HCT116 (cell line): ENCODE results near the gene PTOV1. TPM values are rescaled to one million over a fixed set of nuclear protein-coding genes. Genes with fewer than 3 reads are reported as not detected.
A peak's percentile ranks its signal among the peaks of the same experiment; 100 is the strongest.

Source experiments
- ATAC-seq: fragments of 200-7000 bp; cut with Tn5 transposase; 2 replicates; pipeline ENCODE4 v1.9.1; 2020; ENCODE audit warnings: mild to moderate bottlenecking, moderate library complexity
- BruUV-seq: library from RNA; stranded (reverse); fragments of 400-500 nt; replicated peaks from 2 replicates; lab custom pipeline; 2021; lab: Mats Ljungman, UMichigan
- CTCF ChIA-PET: fragments of 300-600 bp; sonication (Branson Sonifier 250); formaldehyde crosslinking; loops from one replicate; lab custom pipeline; 2021; ENCODE audit warnings: antibody characterized with exemption; lab: Charles Lee
- POLR2A ChIA-PET: fragments of 300-600, 350-600 bp; sonication (Branson Sonifier 250); formaldehyde crosslinking; loops from one replicate; lab custom pipeline; 2021; ENCODE audit warnings: antibody characterized with exemption; lab: Charles Lee
- RAD21 ChIA-PET, 2 experiments: fragments of 300-600 bp; sonication (Branson Sonifier 250); formaldehyde crosslinking; loops; one replicate each; lab custom pipeline; 2023; ENCODE audit warnings: low total read pairs in 2 of 2; ENCODE audit not compliant: uncharacterized antibody in 2 of 2, unreplicated experiment in 2 of 2, low non-redundant PET in 1 of 2; lab: Charles Lee
- DNase-seq: peaks from one replicate; pipeline ENCODE4 v3.0.0-alpha.2; 2010; ENCODE audit warnings: low read depth, low spot score
- H2AFZ ChIP-seq: fragments of 200-600 bp; shearing (Covaris generic), sonication (generic); 2 replicates; pipeline ENCODE4 v1.6.1; 2017; ENCODE audit warnings: low read depth, mixed run types, mixed read lengths, antibody characterized with exemption, low read length; ENCODE audit not compliant: poor library complexity, severe bottlenecking
- H3K27ac ChIP-seq: 2 replicates; pipeline ENCODE4 v1.5.1; 2012; ENCODE audit warnings: low read depth, low read length
- H3K27me3 ChIP-seq: fragments of 200-600 bp; sonication (generic); 2 replicates; pipeline ENCODE4 v1.6.1; 2016; ENCODE audit warnings: mixed run types, low read length, mixed read lengths; ENCODE audit not compliant: insufficient read depth
- H3K36me3 ChIP-seq, 2 experiments: fragments of 200-500 bp in 1 of 2; fragments of 200-600 bp in 1 of 2; sonication (Bioruptor generic) in 1 of 2; sonication (generic) in 1 of 2; 2 replicates each; pipeline versions ENCODE4 v1.5.1 to v1.6.1; 2014 to 2016; ENCODE audit warnings: low read length in 2 of 2, inconsistent platforms in 1 of 2, mixed read lengths in 1 of 2, mixed run types in 1 of 2; ENCODE audit not compliant: insufficient read depth in 2 of 2, control insufficient read depth in 1 of 2
- H3K4me1 ChIP-seq, 2 experiments: fragments of 200-600 bp in 1 of 2; sonication (generic) in 1 of 2; 2 replicates each; pipeline versions ENCODE4 v1.5.1 to v1.6.1; 2012 to 2017; ENCODE audit warnings: low read length in 2 of 2, inconsistent platforms in 1 of 2, mild to moderate bottlenecking in 1 of 2, mixed read lengths in 1 of 2, mixed run types in 1 of 2, moderate library complexity in 1 of 2; ENCODE audit not compliant: insufficient read depth in 2 of 2, control insufficient read depth in 1 of 2
- H3K4me2 ChIP-seq: fragments of 200-600 bp; sonication (generic); 2 replicates; pipeline ENCODE4 v1.6.1; 2017; ENCODE audit warnings: mixed run types, low read length, mixed read lengths
- H3K4me3 ChIP-seq, 2 experiments: fragments of 200-600 bp in 1 of 2; sonication (generic) in 1 of 2; replicated peaks in 1 of 2; 2 replicates each; pipeline ENCODE4 v1.5.1; 2011 to 2016; ENCODE audit warnings: low read length in 2 of 2, control low read depth in 1 of 2, low read depth in 1 of 2, mild to moderate bottlenecking in 1 of 2, mixed read lengths in 1 of 2, mixed run types in 1 of 2
- H3K79me2 ChIP-seq: fragments of 200-600 bp; sonication (generic); 2 replicates; pipeline ENCODE4 v1.6.1; 2017; ENCODE audit warnings: mild to moderate bottlenecking, mixed run types, low read length, moderate library complexity, mixed read lengths; ENCODE audit not compliant: insufficient read depth
- H3K9ac ChIP-seq: fragments of 200-600 bp; sonication (generic); 2 replicates; pipeline ENCODE4 v1.6.1; 2016; ENCODE audit warnings: low read length, mixed read lengths
- H3K9me2 ChIP-seq: fragments of 200-600 bp; sonication (generic), shearing (Covaris generic); 2 replicates; pipeline ENCODE4 v1.6.1; 2017; ENCODE audit warnings: mixed run types, mild to moderate bottlenecking, moderate library complexity; ENCODE audit not compliant: insufficient read depth
- H3K9me3 ChIP-seq, 2 experiments: fragments of 200-500 bp in 1 of 2; fragments of 200-600 bp in 1 of 2; sonication (Bioruptor generic) in 1 of 2; sonication (generic) in 1 of 2; 2 replicates each; pipeline ENCODE4 v1.6.1; 2014 to 2017; ENCODE audit warnings: low read length in 2 of 2, mixed read lengths in 2 of 2, inconsistent platforms in 1 of 2, low read depth in 1 of 2, mild to moderate bottlenecking in 1 of 2, mixed run types in 1 of 2, moderate library complexity in 1 of 2; ENCODE audit not compliant: control insufficient read depth in 1 of 2, insufficient read depth in 1 of 2
- H4K20me1 ChIP-seq: fragments of 200-600 bp; sonication (generic), shearing (Covaris generic); 2 replicates; pipeline ENCODE4 v1.6.1; 2017; ENCODE audit warnings: mixed run types, mild to moderate bottlenecking, moderate library complexity; ENCODE audit not compliant: insufficient read depth
- CEBPB ChIP-seq: IDR thresholded peaks from 2 replicates; pipeline ENCODE4 v1.6.1; 2012; ENCODE audit warnings: low read depth
- ELF1 ChIP-seq: IDR thresholded peaks from 2 replicates; pipeline ENCODE4 v1.6.1; 2012; ENCODE audit warnings: low read depth, borderline replicate concordance
- EZH2 ChIP-seq: fragments of 200-600 bp; sonication (generic); IDR thresholded peaks from 2 replicates; pipeline ENCODE4 v1.6.1; 2017; ENCODE audit warnings: antibody characterized with exemption, mixed run types
- FOSL1 ChIP-seq: IDR thresholded peaks from 2 replicates; pipeline ENCODE4 v1.6.1; 2012; ENCODE audit warnings: low read depth
- MAX ChIP-seq: IDR thresholded peaks from 2 replicates; pipeline ENCODE4 v1.6.1; 2012
- SRF ChIP-seq: IDR thresholded peaks from 2 replicates; pipeline ENCODE4 v1.6.1; 2012; ENCODE audit warnings: low read depth
- TCF7L2 ChIP-seq: IDR thresholded peaks from 2 replicates; pipeline ENCODE4 v1.7.0; 2011; ENCODE audit warnings: borderline replicate concordance, inconsistent platforms; ENCODE audit not compliant: insufficient read depth, insufficient read length; ENCODE audit errors: extremely low read depth
- ZBTB33 ChIP-seq: IDR thresholded peaks from 2 replicates; pipeline ENCODE4 v1.6.1; 2011; ENCODE audit warnings: mild to moderate bottlenecking, low read length, moderate library complexity; ENCODE audit not compliant: insufficient replicate concordance; ENCODE audit errors: extremely low read depth
- ZNF274 ChIP-seq: fragments of 200-500 bp; sonication (Bioruptor generic); IDR thresholded peaks from 2 replicates; pipeline ENCODE4 v1.6.1; 2014; ENCODE audit warnings: mild to moderate bottlenecking, low read depth, low read length, inconsistent platforms
- intact Hi-C: fragments of 100-400 bp; cut with micrococcal nuclease; formaldehyde crosslinking; loops from 2 replicates; pipeline ENCODE4 v1.10.0; 2022
- total RNA-seq: library from RNA; stranded (reverse); gene quantifications from one replicate; pipeline ENCODE4 v1.2.1, GENCODE V29; 2021; ENCODE audit not compliant: unreplicated experiment

The PTOV1 gene
- total RNA-seq, 1 experiment from 2014 or later: 236 TPM

GRCh38 chr19:49809941-49810389 lies 41.0 kb upstream of the PTOV1 start:
- Histone ChIP-seq H3K36me3 (no peaks in the 10 kb centered on the region), H3K4me2 (peak overlapping the region; percentile 78), H2AFZ (no peak overlapping the region), H3K27ac (peak overlapping the region; percentile 63), H3K9ac (peak overlapping the region; percentile 66; the same call in 1 of the 2 replicates), H4K20me1 (no peaks in the 10 kb centered on the region), H3K4me3 (peak overlapping the region; percentile 49 to 60), H3K9me3 (no peaks in the 10 kb centered on the region), H3K9me2 (no peaks in the 10 kb centered on the region), H3K27me3 (no peaks in the 10 kb centered on the region), H3K79me2 (no peaks in the 10 kb centered on the region), H3K4me1 (peaks cover 6 to 44% of the 10 kb centered on the region in 2 experiments; a peak in 3 of 4 replicates)
- no peak for TF ChIP-seq CEBPB
- peak; percentile 13; the same call in 1 of the 2 replicates for TF ChIP-seq MAX
- ChIA-PET CTCF (interaction anchor here (1.2 kb wide), 1 partner anchor 92 kb away, joined by 3 read pairs; no protein-coding TSS in a partner anchor), RAD21 (no interaction called here), POLR2A (no interaction called here)
- intact Hi-C loops: loop anchor here (5.0 kb wide), 1 partner anchor 43 kb away; the partner anchor contains the start of gene AP2A1
- ATAC-seq: no peak
- no TSS peak for BruUV-seq
- no peak for DNase-seq

DNA sequence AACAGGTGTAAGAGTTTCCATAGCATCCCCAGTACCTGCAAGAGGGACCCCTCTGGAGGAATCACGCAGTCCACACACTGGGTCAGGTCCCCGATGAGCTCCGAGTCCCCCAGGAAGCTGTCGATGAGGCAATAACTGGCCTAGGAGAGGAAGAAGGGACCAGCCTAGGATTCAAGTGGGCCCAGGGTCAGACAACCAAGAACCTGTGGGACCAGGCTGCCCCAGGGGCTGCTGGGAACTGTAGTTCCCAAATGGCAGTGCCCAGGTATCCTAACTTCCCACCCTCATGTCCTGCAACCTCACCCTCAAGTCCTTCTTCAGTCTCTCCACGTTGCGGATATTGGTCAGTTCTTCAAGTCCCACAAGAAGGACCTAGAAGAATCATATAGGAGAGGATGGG lies 39.6 kb upstream of the PTOV1 start:
- no TSS peak for BruUV-seq
- POLR2A ChIA-PET: no interaction called here

More for the DNA sequence above, 39.6 kb upstream of the PTOV1 start:
- H3K9ac ChIP-seq: no peak overlapping the region
- no peak overlapping the region for H2AFZ ChIP-seq
- intact Hi-C loops: no loop called here
- H3K9me2 ChIP-seq: no peaks in the 10 kb centered on the region
- no peak overlapping the region for H3K4me3 ChIP-seq
- no peaks in the 10 kb centered on the region for H4K20me1 ChIP-seq
- ATAC-seq: no peak
- H3K4me1 ChIP-seq: peaks cover 6 to 32% of the 10 kb centered on the region in 2 experiments; a peak in 3 of 4 replicates
- no peak overlapping the region for H3K27ac ChIP-seq
- TF ChIP-seq ZBTB33 (no peak), ZNF274 (no peak), EZH2 (no peak), TCF7L2 (no peak), FOSL1 (no peak), SRF (no peak), CEBPB (no peak), ELF1 (no peak)
- no peak for DNase-seq
- H3K79me2 ChIP-seq: no peaks in the 10 kb centered on the region
- H3K9me3 ChIP-seq: no peaks in the 10 kb centered on the region
- no peak overlapping the region for H3K4me2 ChIP-seq
- CTCF ChIA-PET: no interaction called here
- no peaks in the 10 kb centered on the region for H3K36me3 ChIP-seq
- RAD21 ChIA-PET: no interaction called here
- no peaks in the 10 kb centered on the region for H3K27me3 ChIP-seq
